Neural progenitor cell (in vitro differentiated cells): ENCODE results near the gene GRID1. TPM values are rescaled to one million over a fixed set of nuclear protein-coding genes. Genes with fewer than 3 reads are reported as not detected.

Source experiments
- DNase-seq: peaks from one replicate; pipeline ENCODE4 v3.0.0-alpha.2; 2016; ENCODE audit warnings: low spot score
- H2AFZ ChIP-seq: fragments of 200-600 bp; sonication (generic); replicated peaks from 2 replicates; pipeline ENCODE4 v1.6.1; 2016; ENCODE audit warnings: antibody characterized with exemption
- H3F3A ChIP-seq: fragments of 200-600 bp; sonication (generic); 2 replicates; pipeline ENCODE4 v1.6.1; 2016; ENCODE audit warnings: antibody characterized with exemption, low read depth
- H3K27ac ChIP-seq: fragments of 200-600 bp; sonication (generic); 2 replicates; pipeline ENCODE4 v1.5.1; 2016; ENCODE audit warnings: mild to moderate bottlenecking
- H3K27me3 ChIP-seq: fragments of 200-600 bp; sonication (generic); 2 replicates; pipeline ENCODE4 v1.6.1; 2016; ENCODE audit warnings: mild to moderate bottlenecking, moderate library complexity
- H3K36me3 ChIP-seq: fragments of 200-600 bp; sonication (generic); 2 replicates; pipeline ENCODE4 v1.5.1; 2016
- H3K4me1 ChIP-seq: fragments of 200-600 bp; sonication (generic); 2 replicates; pipeline ENCODE4 v1.6.1; 2016; ENCODE audit warnings: mixed run types
- H3K4me2 ChIP-seq: fragments of 200-600 bp; sonication (generic); 2 replicates; pipeline ENCODE4 v1.6.1; 2016
- H3K4me3 ChIP-seq: fragments of 200-600 bp; sonication (generic); 2 replicates; pipeline ENCODE4 v1.5.1; 2016
- H3K79me2 ChIP-seq: fragments of 200-600 bp; sonication (generic); 2 replicates; pipeline ENCODE4 v1.6.1; 2016; ENCODE audit warnings: low read depth
- H3K9ac ChIP-seq: fragments of 200-600 bp; sonication (generic); 2 replicates; pipeline ENCODE4 v1.6.1; 2016
- H3K9me3 ChIP-seq: fragments of 200-600 bp; sonication (generic); 2 replicates; pipeline ENCODE4 v1.5.1; 2016; ENCODE audit warnings: low read depth
- H4K20me1 ChIP-seq: fragments of 200-600 bp; sonication (generic); 2 replicates; pipeline ENCODE4 v1.6.1; 2016; ENCODE audit warnings: low read depth
- H3K27ac Mint-ChIP-seq: 3 replicates; pipeline ENCODE4 v1.8.0; 2021; ENCODE audit warnings: mixed read lengths
- H3K27me3 Mint-ChIP-seq: 2 replicates; pipeline ENCODE4 v1.8.0; 2022; ENCODE audit warnings: low read depth, mild to moderate bottlenecking, inconsistent platforms, moderate library complexity, mixed read lengths; ENCODE audit not compliant: insufficient read depth
- H3K36me3 Mint-ChIP-seq: 3 replicates; pipeline ENCODE4 v1.8.0; 2021; ENCODE audit warnings: mixed read lengths
- H3K4me1 Mint-ChIP-seq: 3 replicates; pipeline ENCODE4 v1.8.0; 2021; ENCODE audit warnings: mixed read lengths
- H3K4me3 Mint-ChIP-seq: 3 replicates; pipeline ENCODE4 v1.8.0; 2021; ENCODE audit warnings: mild to moderate bottlenecking, moderate library complexity, mixed read lengths
- H3K9me3 Mint-ChIP-seq: 3 replicates; pipeline ENCODE4 v1.8.0; 2020; ENCODE audit warnings: mixed read lengths
- CTCF ChIP-seq: fragments of 200-600 bp; sonication (generic); IDR thresholded peaks from 2 replicates; pipeline ENCODE4 v1.5.1; 2017; ENCODE audit warnings: antibody characterized with exemption, mild to moderate bottlenecking
- EZH2 ChIP-seq: fragments of 200-600 bp; sonication (generic); IDR thresholded peaks from 2 replicates; pipeline ENCODE4 v1.6.1; 2017; ENCODE audit warnings: antibody characterized with exemption, mild to moderate bottlenecking, moderate library complexity
- EZH2phosphoT487 ChIP-seq: fragments of 200-600 bp; sonication (generic); IDR thresholded peaks from 2 replicates; pipeline ENCODE4 v1.6.1; 2017; ENCODE audit warnings: antibody characterized with exemption
- total RNA-seq: library from RNA; depleted of rRNA; stranded (reverse); fragments of >200 nt; gene quantifications from 2 replicates; pipeline ENCODE4 v1.2.3, GENCODE V29; 2015; ENCODE audit warnings: low replicate concordance

GRID1 gene
- total RNA-seq, 1 donor from 2014 or later = not detected

GRCh38 chr10:85671530-85671929 lies 695.1 kb downstream of the GRID1 start:
- Mint-ChIP-seq H3K27ac (no peak overlapping the region), H3K4me1 (peaks cover 19% of the 10 kb centered on the region), H3K9me3 (peaks cover 18% of the 10 kb centered on the region), H3K4me3 (no peak overlapping the region), H3K27me3 (no peaks in the 10 kb centered on the region), H3K36me3 (no peaks in the 10 kb centered on the region)
- DNase-seq = no peak
- Histone ChIP-seq H3K4me1 (peaks cover 18% of the 10 kb centered on the region), H3K27me3 (no peaks in the 10 kb centered on the region), H3K9me3 (no peaks in the 10 kb centered on the region), H3F3A (peaks cover 17% of the 10 kb centered on the region), H2AFZ (no peak overlapping the region), H4K20me1 (no peaks in the 10 kb centered on the region), H3K27ac (no peak overlapping the region), H3K9ac (no peak overlapping the region), H3K4me2 (no peak overlapping the region), H3K79me2 (no peaks in the 10 kb centered on the region), H3K4me3 (no peak overlapping the region), H3K36me3 (no peaks in the 10 kb centered on the region)
- TF ChIP-seq EZH2 (no peak), CTCF (no peak), EZH2phosphoT487 (no peak)

GRCh38 chr10:85668522-85668921 lies 698.1 kb downstream of the GRID1 start:
- Histone ChIP-seq H3K4me3 (no peak overlapping the region), H3K4me1 (peaks cover 18% of the 10 kb centered on the region), H3K27me3 (no peaks in the 10 kb centered on the region), H3K79me2 (no peaks in the 10 kb centered on the region), H2AFZ (no peak overlapping the region), H3K9me3 (no peaks in the 10 kb centered on the region), H3K27ac (no peak overlapping the region), H3F3A (peaks cover 17% of the 10 kb centered on the region), H3K9ac (no peak overlapping the region), H3K4me2 (peak overlapping the region; percentile 57), H3K36me3 (no peaks in the 10 kb centered on the region), H4K20me1 (no peaks in the 10 kb centered on the region)
- peaks cover 22% of the 10 kb centered on the region for H3K9me3 Mint-ChIP-seq
- TF ChIP-seq CTCF (no peak), EZH2 (no peak), EZH2phosphoT487 (no peak)
- H3K27me3 Mint-ChIP-seq = no peaks in the 10 kb centered on the region
- no peak overlapping the region for H3K4me3 Mint-ChIP-seq
- no peak for DNase-seq
- no peak overlapping the region for H3K27ac Mint-ChIP-seq
- no peaks in the 10 kb centered on the region for H3K36me3 Mint-ChIP-seq
- peaks cover 23% of the 10 kb centered on the region for H3K4me1 Mint-ChIP-seq

GRCh38 chr10:85667638-85668233 lies 698.9 kb downstream of the GRID1 start:
- H3K4me1 Mint-ChIP-seq = peaks cover 23% of the 10 kb centered on the region
- Histone ChIP-seq H3K4me1 (peaks cover 18% of the 10 kb centered on the region), H4K20me1 (no peaks in the 10 kb centered on the region), H3K27me3 (no peaks in the 10 kb centered on the region), H3F3A (peaks cover 17% of the 10 kb centered on the region), H3K9me3 (no peaks in the 10 kb centered on the region), H3K4me3 (no peak overlapping the region), H3K36me3 (no peaks in the 10 kb centered on the region), H3K4me2 (peak overlapping the region; percentile 57), H2AFZ (no peak overlapping the region), H3K9ac (no peak overlapping the region), H3K79me2 (no peaks in the 10 kb centered on the region), H3K27ac (no peak overlapping the region)
- peaks cover 16% of the 10 kb centered on the region for H3K9me3 Mint-ChIP-seq
- no peaks in the 10 kb centered on the region for H3K36me3 Mint-ChIP-seq
- peak; percentile 67 for DNase-seq
- TF ChIP-seq EZH2phosphoT487 (no peak), CTCF (no peak), EZH2 (no peak)
- H3K27me3 Mint-ChIP-seq = no peaks in the 10 kb centered on the region
- H3K4me3 Mint-ChIP-seq = no peak overlapping the region
- H3K27ac Mint-ChIP-seq = no peak overlapping the region
